Fibroblast of the conjunctiva (primary cell): Measurements from ENCODE around the gene APELA.
"Not testable (repeated sequence)": the region's sequence is repeated elsewhere in the genome, so short reads cannot be mapped to it uniquely, and the experiment has no call there.

Experiments used
- DNase-seq: peaks from one replicate; pipeline ENCODE4 v3.0.0-alpha.2; 2010; ENCODE audit warnings: low read depth

The APELA gene

DNA sequence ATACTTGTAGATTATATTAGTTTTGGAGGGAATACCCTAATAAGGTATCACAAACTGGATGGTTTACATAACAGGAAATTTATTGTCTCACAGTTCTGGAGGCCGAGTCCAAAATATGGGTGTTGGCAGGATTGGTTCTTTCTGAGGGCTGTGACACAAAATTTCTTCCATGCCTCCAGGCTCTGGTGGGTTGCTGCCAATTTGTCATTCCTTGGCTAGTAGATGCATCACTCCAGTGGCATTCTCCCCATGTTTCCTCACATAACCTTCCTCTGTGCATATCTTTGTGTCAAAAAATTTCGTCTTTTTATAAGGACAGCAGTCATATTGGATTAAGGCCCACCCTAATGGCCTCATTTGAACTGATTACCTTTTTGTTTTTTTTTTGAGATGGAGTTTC, 49.3 kb downstream of the APELA start:
- DNase-seq, result no peak

- DNase-seq, result not testable (repeated sequence)
Observed at GRCh38 chr4:164927101-164927500, 50.1 kb downstream of the APELA start.

DNA sequence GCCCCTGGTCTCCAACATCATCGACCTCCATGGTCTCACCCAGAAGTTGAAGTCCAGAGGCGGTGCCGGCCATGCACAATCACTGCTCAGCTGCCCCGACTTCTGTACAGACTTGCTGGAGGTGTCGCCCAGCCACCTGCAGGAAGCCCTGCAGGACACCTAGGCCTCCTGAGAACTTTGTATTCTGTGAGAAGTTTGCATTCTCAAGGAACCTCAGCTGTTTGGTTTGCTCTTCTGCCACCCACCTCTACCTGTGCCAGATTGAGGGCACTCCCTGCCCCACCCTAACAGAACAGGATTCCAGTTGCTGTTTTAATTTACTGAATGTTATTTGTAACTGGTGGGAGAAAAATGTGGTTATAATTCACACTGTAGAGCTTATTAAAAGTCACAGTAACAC, 53.7 kb downstream of the APELA start:
- no peak for DNase-seq

DNA sequence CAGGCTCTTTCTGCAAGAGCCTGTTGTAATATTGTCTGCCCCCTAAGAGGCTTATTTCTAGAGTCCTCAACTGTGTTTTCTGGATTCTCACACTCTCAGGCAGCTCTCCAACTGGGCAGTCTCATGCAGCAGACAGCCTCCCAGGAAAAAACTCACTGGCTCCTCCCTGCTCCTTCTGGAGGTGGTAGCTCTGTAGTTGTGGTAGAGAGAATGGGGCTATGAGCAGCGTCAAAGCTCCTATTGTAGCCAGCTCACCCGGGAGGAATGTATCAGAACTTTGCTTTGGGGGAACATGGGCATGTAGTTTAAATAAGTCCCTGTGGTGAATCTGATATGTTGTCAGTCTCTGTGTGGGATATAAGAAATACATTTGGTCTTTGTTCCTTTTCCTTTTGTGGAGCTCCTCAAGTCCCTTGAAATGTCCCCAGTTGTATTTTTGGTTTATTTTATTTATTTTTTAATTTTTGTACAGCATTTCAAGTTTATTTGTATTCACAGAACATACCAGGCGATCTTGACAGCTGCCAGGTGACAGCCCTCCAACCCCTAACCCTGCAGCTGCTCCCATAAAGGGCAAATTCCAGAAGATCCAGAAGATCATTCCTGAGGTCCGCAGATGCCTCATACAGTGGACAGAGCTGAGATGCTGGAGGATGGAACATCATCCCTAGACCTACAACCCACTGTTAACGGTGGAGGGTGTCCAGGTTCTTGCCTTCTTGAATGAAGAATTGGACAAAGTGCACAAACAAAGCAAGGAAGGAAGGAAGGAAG, 54.8 kb downstream of the APELA start:
- DNase-seq, result no peak

- DNase-seq, result no peak
Observed at GRCh38 chr4:164933244-164933643, 56.3 kb downstream of the APELA start.

DNA sequence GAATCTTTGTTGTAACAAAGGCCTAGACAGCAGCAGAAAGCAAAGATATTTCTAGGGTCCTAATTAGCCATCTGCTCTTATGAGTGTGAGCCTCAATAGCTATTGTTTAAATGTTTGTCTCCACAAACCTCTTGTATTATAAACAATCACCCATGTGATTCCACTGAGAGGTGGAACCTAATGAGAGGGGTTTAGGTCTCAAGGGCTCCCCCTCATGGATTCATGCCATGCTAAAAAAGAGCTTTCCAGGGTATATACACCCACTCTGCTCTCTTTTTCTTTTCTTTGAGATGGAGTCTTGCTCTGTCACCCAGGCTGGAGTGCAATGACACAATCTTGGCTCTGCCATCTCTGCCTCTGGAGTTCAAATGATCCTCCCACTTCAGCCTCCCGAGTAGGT, 58.4 kb downstream of the APELA start:
- no peak for DNase-seq

DNA sequence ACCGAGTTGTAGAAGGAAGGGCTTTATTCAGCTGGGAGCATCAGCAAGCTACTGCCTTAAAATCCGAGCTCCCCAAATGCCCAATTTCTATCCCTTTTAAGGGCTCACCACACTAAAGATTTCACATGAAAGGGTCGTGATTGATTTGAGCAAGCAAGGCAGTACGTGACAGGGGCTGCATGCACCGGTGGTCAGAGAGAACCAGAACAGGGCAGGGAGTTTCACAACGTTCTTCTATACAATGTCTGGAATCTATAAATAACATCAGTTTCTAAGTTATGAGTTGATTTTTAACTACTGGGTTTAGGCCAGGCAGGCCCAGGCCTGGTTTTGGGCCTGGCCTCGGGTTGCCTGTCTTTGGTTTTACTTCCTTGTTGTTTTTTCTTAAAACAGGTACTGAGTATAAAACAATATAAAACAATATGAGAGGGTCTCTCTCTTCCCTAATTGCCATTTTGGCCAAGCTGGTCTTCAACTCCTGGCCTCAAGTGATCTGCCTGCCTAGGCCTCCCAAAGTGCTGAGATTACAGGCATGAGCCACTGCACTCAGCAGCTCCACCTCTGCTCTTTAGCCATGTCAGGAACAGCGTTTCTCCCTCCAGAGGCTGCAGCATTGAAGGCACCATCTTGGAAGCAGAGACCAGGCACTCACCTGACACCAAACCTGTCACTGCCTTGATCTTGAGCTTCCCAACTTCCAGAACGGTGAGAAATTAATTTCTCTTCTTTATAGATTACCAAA, 59.1 kb downstream of the APELA start:
- not testable (repeated sequence) for DNase-seq

- DNase-seq, result peak; percentile 22
Observed at GRCh38 chr4:164937576-164938270, 60.7 kb downstream of the APELA start.

GRCh38 chr4:164943192-164943591, 66.2 kb downstream of the APELA start:
- no peak for DNase-seq

DNA sequence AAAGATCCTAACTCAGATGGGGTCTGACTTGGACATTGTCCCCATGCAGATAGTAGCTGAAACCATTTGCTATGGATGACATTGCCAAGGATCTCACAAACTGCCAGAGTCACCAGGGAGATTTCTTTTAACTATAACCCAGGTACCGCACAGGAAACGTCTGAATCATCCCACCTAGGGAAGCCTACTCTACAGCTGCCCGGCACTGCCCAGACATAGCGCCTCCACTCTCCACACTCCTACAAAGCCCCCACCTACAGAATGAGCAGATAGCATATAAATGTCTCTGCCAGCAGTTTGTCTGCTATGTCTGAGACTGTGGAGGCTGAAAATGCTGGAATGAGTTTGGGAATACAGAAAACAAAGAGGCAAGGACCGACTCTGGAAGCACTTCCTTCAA, 68.2 kb downstream of the APELA start:
- no peak for DNase-seq

- DNase-seq, result no peak
Observed at GRCh38 chr4:164946810-164947209, 69.8 kb downstream of the APELA start.
